Measurements from ENCODE around the gene CARNS1. TPM values are rescaled to one million over a fixed set of nuclear protein-coding genes. Genes with fewer than 3 reads are reported as not detected.
"Not testable (repeated sequence)": the region's sequence is repeated elsewhere in the genome, so short reads cannot be mapped to it uniquely, and the experiment has no call there.

Gene CARNS1
- total RNA-seq, 1 donor from 2014 or later: 0.62 TPM

GRCh38 chr11:67395555-67396258, 19.8 kb upstream of the CARNS1 start:
- no peaks in the 10 kb centered on the region for H3K9me3 Mint-ChIP-seq
- no peak for DNase-seq (ENCODE audit: low spot score)
- H3K4me1 Mint-ChIP-seq (ENCODE audit: low read depth): peaks cover 48% of the 10 kb centered on the region
- H3K27ac Mint-ChIP-seq: no peak overlapping the region
- H3K4me3 Mint-ChIP-seq: no peak overlapping the region
- no peaks in the 10 kb centered on the region for H3K27me3 Mint-ChIP-seq (ENCODE audit: insufficient read depth)
- peaks cover 30% of the 10 kb centered on the region for H3K36me3 Mint-ChIP-seq (ENCODE audit: low read depth)
- intact Hi-C loops (cut with micrococcal nuclease): no loop called here

- Mint-ChIP-seq H3K36me3 (ENCODE audit: low read depth) (peaks cover 30% of the 10 kb centered on the region), H3K9me3 (no peaks in the 10 kb centered on the region), H3K27ac (peak overlapping the region; percentile 67), H3K4me1 (ENCODE audit: low read depth) (peaks cover 47% of the 10 kb centered on the region), H3K27me3 (ENCODE audit: insufficient read depth) (no peaks in the 10 kb centered on the region), H3K4me3 (no peak overlapping the region)
- intact Hi-C loops (cut with micrococcal nuclease): no loop called here
- no peak for DNase-seq (ENCODE audit: low spot score)
Observed at GRCh38 chr11:67396259-67396581, 19.3 kb upstream of the CARNS1 start.

- Mint-ChIP-seq H3K9me3 (no peaks in the 10 kb centered on the region), H3K36me3 (ENCODE audit: low read depth) (peaks cover 30% of the 10 kb centered on the region), H3K27ac (peak overlapping the region; percentile 67), H3K4me1 (ENCODE audit: low read depth) (peaks cover 45% of the 10 kb centered on the region), H3K4me3 (peak overlapping the region; percentile 63), H3K27me3 (ENCODE audit: insufficient read depth) (no peaks in the 10 kb centered on the region)
- intact Hi-C loops (cut with micrococcal nuclease): no loop called here
- DNase-seq (ENCODE audit: low spot score): no peak
Observed at GRCh38 chr11:67396587-67397389, 18.7 kb upstream of the CARNS1 start.

- H3K9me3 Mint-ChIP-seq: no peaks in the 10 kb centered on the region
- H3K27ac Mint-ChIP-seq: peak overlapping the region; percentile 58
- H3K27me3 Mint-ChIP-seq (ENCODE audit: insufficient read depth): no peaks in the 10 kb centered on the region
- H3K4me3 Mint-ChIP-seq: peak overlapping the region; percentile 20
- H3K4me1 Mint-ChIP-seq (ENCODE audit: low read depth): peaks cover 40% of the 10 kb centered on the region
- no peak for DNase-seq (ENCODE audit: low spot score)
- intact Hi-C loops (cut with micrococcal nuclease): no loop called here
- peaks cover 28% of the 10 kb centered on the region for H3K36me3 Mint-ChIP-seq (ENCODE audit: low read depth)
Observed at GRCh38 chr11:67397536-67397935, 17.9 kb upstream of the CARNS1 start.

GRCh38 chr11:67397986-67398660, 17.4 kb upstream of the CARNS1 start:
- H3K27me3 Mint-ChIP-seq (ENCODE audit: insufficient read depth): no peaks in the 10 kb centered on the region
- no peaks in the 10 kb centered on the region for H3K9me3 Mint-ChIP-seq
- DNase-seq (ENCODE audit: low spot score): no peak
- no peak overlapping the region for H3K27ac Mint-ChIP-seq
- intact Hi-C loops (cut with micrococcal nuclease): no loop called here
- H3K36me3 Mint-ChIP-seq (ENCODE audit: low read depth): peaks cover 28% of the 10 kb centered on the region
- peaks cover 34% of the 10 kb centered on the region for H3K4me1 Mint-ChIP-seq (ENCODE audit: low read depth)
- H3K4me3 Mint-ChIP-seq: peak overlapping the region; percentile 20

GRCh38 chr11:67398661-67399563, 16.6 kb upstream of the CARNS1 start:
- no peaks in the 10 kb centered on the region for H3K9me3 Mint-ChIP-seq
- H3K27me3 Mint-ChIP-seq (ENCODE audit: insufficient read depth): no peaks in the 10 kb centered on the region
- intact Hi-C loops (cut with micrococcal nuclease): no loop called here
- H3K36me3 Mint-ChIP-seq (ENCODE audit: low read depth): peaks cover 27% of the 10 kb centered on the region
- H3K4me1 Mint-ChIP-seq (ENCODE audit: low read depth): peaks cover 27% of the 10 kb centered on the region
- no peak for DNase-seq (ENCODE audit: low spot score)
- peak overlapping the region; percentile 44 for H3K27ac Mint-ChIP-seq
- peak overlapping the region; percentile 92 for H3K4me3 Mint-ChIP-seq

GRCh38 chr11:67400251-67400941, 15.1 kb upstream of the CARNS1 start:
- H3K9me3 Mint-ChIP-seq: no peaks in the 10 kb centered on the region
- peaks cover 38% of the 10 kb centered on the region for H3K4me1 Mint-ChIP-seq (ENCODE audit: low read depth)
- peak overlapping the region; percentile 92 for H3K4me3 Mint-ChIP-seq
- intact Hi-C loops (cut with micrococcal nuclease): loop anchor here (5.0 to 10.0 kb wide), 4 partner anchors 133 to 1546 kb away; partner anchors contain the start of genes CFL1, GRK2 and NDUFV1
- H3K27ac Mint-ChIP-seq: peak overlapping the region; percentile 86
- H3K27me3 Mint-ChIP-seq (ENCODE audit: insufficient read depth): no peaks in the 10 kb centered on the region
- no peak for DNase-seq (ENCODE audit: low spot score)
- peaks cover 28% of the 10 kb centered on the region for H3K36me3 Mint-ChIP-seq (ENCODE audit: low read depth)

- Mint-ChIP-seq H3K36me3 (ENCODE audit: low read depth) (peaks cover 29% of the 10 kb centered on the region), H3K9me3 (no peaks in the 10 kb centered on the region), H3K27ac (peak overlapping the region; percentile 86), H3K27me3 (ENCODE audit: insufficient read depth) (no peaks in the 10 kb centered on the region), H3K4me3 (peak overlapping the region; percentile 92), H3K4me1 (ENCODE audit: low read depth) (peaks cover 45% of the 10 kb centered on the region)
- intact Hi-C loops (cut with micrococcal nuclease): loop anchor here (1.0 to 10.0 kb wide), 6 partner anchors 9 to 1546 kb away; partner anchors contain the start of genes CFL1, GRK2, NDUFV1 and TMEM134
- DNase-seq (ENCODE audit: low spot score): no peak
Observed at GRCh38 chr11:67400942-67401494, 14.5 kb upstream of the CARNS1 start.

- H3K27me3 Mint-ChIP-seq (ENCODE audit: insufficient read depth): no peaks in the 10 kb centered on the region
- peak within 1 kb of the TSS; percentile 86 for H3K27ac Mint-ChIP-seq
- intact Hi-C loops (cut with micrococcal nuclease): loop anchor here (1.0 to 10.0 kb wide), 10 partner anchors 9 to 1547 kb away; partner anchors contain the start of genes AIP, CDK2AP2, CFL1 and GRK2
- H3K4me3 Mint-ChIP-seq: peak within 1 kb of the TSS; percentile 92
- no peaks in the 10 kb centered on the region for H3K9me3 Mint-ChIP-seq
- DNase-seq (ENCODE audit: low spot score): peak; percentile 87
- peaks cover 50% of the 10 kb centered on the region for H3K4me1 Mint-ChIP-seq (ENCODE audit: low read depth)
- H3K36me3 Mint-ChIP-seq (ENCODE audit: low read depth): peaks cover 30% of the 10 kb centered on the region
Observed at GRCh38 chr11:67401495-67402191, 13.8 kb upstream of the CARNS1 start, which contains the start of gene PPP1CA. Gene PPP1CA (minus strand): TSS chr11:67401858. CDS start chr11:67401782, 76 bp downstream.

- intact Hi-C loops (cut with micrococcal nuclease): loop anchor here (1.0 to 10.0 kb wide), 8 partner anchors 19 to 1548 kb away; partner anchors contain the start of genes AIP, CDK2AP2, CFL1 and GRK2
- peaks cover 49% of the 10 kb centered on the region for H3K4me1 Mint-ChIP-seq (ENCODE audit: low read depth)
- not testable (repeated sequence) for DNase-seq (ENCODE audit: low spot score); H3K9me3 Mint-ChIP-seq; H3K27me3 Mint-ChIP-seq (ENCODE audit: insufficient read depth)
- peaks cover 33% of the 10 kb centered on the region for H3K36me3 Mint-ChIP-seq (ENCODE audit: low read depth)
- peak overlapping the region; percentile 88 for H3K4me3 Mint-ChIP-seq
- H3K27ac Mint-ChIP-seq: peak overlapping the region; percentile 81
Observed at GRCh38 chr11:67402192-67402839, 13.2 kb upstream of the CARNS1 start.

All from activated T-helper 1 cell treated with anti-CD3 and anti-CD28 coated beads, Interleukin-12 subunit alpha, Interleukin-12 subunit beta, Interleukin-2, Interleukin-4 antibody, amounts not matched to agents 30 ng/mL and 10 ng/mL and 1 ng/mL, durations not matched to agents 14 hours and 24 hours and 36 hours (primary cell).